A549 (cell line): ENCODE results near the gene SYNPO2.

Experiments used
- EP300 ChIP-seq, 2 experiments: fragments of >200 bp; sonication (Bioruptor Twin); formaldehyde crosslinking; IDR thresholded peaks; 2 replicates in 1 of 2; 3 replicates in 1 of 2; pipeline ENCODE4 v1.6.1; 2016 to 2017
- MYC ChIP-seq: IDR thresholded peaks from 2 replicates; pipeline ENCODE4 v1.6.1; 2012; ENCODE audit warnings: mild to moderate bottlenecking, inconsistent platforms, low read length, improper control_type of control experiment, borderline replicate concordance
- RFX5 ChIP-seq: fragments of 450-650 bp; IDR thresholded peaks from 2 replicates; pipeline ENCODE4 v1.7.1; 2014; ENCODE audit warnings: antibody characterized with exemption, mild to moderate bottlenecking, moderate library complexity
- ZSCAN20 ChIP-seq: fragments of 250-450 bp; sonication (Bioruptor Pico); IDR thresholded peaks from 2 replicates; pipeline ENCODE4 v1.8.0; 2022; ENCODE audit warnings: mild to moderate bottlenecking, moderate library complexity
- TF ChIP-seq, protein P1 (sequence below): fragments of >200 bp; sonication (Bioruptor Twin); formaldehyde crosslinking; IDR thresholded peaks from 3 replicates; pipeline ENCODE4 v1.5.1; 2016

DNA sequence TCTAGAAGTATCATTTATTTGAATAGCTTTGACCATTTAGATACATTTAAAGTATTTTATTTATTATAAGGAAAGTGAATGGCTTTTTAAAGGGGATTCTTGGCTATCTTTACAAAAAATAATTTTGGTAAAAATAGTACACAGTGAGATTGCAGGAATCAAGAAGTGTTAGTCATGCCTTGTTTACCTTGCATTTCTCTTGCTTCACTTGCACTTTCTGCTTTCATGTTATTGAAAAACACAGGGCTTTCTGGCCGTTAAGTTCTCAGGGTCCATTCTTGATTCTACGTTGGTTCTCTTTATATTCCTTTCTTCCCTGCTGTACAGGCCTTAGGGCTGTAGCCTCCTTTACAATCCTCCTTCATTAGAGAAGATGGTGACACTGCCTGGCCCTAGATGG lies 30.9 kb upstream of the SYNPO2 start:
- TF ChIP-seq MYC = no peak
- TF ChIP-seq RFX5 = no peak
- TF ChIP-seq ZSCAN20 = no peak
- no peak for TF ChIP-seq EP300 (IDR thresholded peaks at IDR 0.05)
- TF ChIP-seq, protein P1, sequence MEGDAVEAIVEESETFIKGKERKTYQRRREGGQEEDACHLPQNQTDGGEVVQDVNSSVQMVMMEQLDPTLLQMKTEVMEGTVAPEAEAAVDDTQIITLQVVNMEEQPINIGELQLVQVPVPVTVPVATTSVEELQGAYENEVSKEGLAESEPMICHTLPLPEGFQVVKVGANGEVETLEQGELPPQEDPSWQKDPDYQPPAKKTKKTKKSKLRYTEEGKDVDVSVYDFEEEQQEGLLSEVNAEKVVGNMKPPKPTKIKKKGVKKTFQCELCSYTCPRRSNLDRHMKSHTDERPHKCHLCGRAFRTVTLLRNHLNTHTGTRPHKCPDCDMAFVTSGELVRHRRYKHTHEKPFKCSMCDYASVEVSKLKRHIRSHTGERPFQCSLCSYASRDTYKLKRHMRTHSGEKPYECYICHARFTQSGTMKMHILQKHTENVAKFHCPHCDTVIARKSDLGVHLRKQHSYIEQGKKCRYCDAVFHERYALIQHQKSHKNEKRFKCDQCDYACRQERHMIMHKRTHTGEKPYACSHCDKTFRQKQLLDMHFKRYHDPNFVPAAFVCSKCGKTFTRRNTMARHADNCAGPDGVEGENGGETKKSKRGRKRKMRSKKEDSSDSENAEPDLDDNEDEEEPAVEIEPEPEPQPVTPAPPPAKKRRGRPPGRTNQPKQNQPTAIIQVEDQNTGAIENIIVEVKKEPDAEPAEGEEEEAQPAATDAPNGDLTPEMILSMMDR = no peak
